Epithelial cell of esophagus (primary cell): ENCODE results near the gene OR11L1.

Source experiments
- DNase-seq: peaks from one replicate; pipeline ENCODE4 v3.0.0; 2010; ENCODE audit warnings: low read depth
- H3K4me3 ChIP-seq: 2 replicates; pipeline ENCODE4 v1.5.1; 2011; ENCODE audit warnings: mild to moderate bottlenecking, low read length, control low read depth
- CTCF ChIP-seq: IDR thresholded peaks from 2 replicates; pipeline ENCODE4 v1.5.1; 2011; ENCODE audit warnings: low read depth, mild to moderate bottlenecking, low read length, control low read depth, inconsistent platforms; ENCODE audit not compliant: insufficient read depth; ENCODE audit errors: missing control alignments

The OR11L1 gene

DNA sequence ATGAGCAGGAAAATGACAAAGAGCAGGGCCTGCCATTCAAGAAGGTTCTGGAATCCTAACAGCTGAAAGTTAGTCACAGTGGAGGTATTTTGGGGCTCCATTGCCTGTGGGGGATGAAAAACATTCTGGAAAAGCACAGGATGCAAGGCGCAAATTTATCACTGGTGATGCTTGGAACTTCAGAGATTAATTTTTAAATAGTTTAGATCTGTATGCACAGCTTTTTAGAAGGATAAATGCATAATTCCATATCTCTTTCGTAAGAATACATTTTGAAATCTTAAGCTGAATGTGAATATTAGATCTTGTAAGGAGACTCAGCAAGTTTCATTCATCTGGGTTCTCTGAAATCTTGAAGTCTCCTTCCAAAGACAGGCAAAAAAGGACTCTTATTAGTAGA, at the start of gene OR11L1:
Gene OR11L1 (minus strand): TSS at position 101 of the 400 bp plus-strand sequence. CDS start 0 bp downstream, at position 101.
- no peak within 1 kb of the TSS for H3K4me3 ChIP-seq
- no peak for DNase-seq
- TF ChIP-seq CTCF: no peak

- H3K4me3 ChIP-seq: no peak overlapping the region
- no peak for DNase-seq
- no peak for TF ChIP-seq CTCF
Measured at GRCh38 chr1:247884797-247885413, 43.2 kb upstream of the OR11L1 start.

DNA sequence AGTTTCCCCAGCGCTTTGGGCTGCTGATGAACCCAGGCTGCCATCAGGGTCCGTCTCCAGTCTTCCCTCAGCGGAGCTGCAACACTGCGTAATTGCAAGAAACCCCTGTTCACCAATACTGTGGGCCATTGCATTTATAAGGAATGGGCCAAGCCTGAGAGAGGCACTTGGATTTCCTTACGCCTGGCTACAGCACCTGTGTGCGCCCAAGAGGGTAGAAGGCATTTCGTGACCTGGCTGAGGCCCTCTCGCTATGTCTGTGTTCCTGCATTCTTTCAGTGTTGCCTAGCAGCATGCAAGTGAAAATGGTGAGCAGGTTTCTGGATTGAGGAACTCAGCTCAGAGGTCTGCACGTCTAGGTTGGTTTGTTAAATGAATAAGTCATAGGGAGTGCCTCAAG, 41.6 kb upstream of the OR11L1 start:
- DNase-seq: no peak
- TF ChIP-seq CTCF: no peak
- H3K4me3 ChIP-seq: no peak overlapping the region

DNA sequence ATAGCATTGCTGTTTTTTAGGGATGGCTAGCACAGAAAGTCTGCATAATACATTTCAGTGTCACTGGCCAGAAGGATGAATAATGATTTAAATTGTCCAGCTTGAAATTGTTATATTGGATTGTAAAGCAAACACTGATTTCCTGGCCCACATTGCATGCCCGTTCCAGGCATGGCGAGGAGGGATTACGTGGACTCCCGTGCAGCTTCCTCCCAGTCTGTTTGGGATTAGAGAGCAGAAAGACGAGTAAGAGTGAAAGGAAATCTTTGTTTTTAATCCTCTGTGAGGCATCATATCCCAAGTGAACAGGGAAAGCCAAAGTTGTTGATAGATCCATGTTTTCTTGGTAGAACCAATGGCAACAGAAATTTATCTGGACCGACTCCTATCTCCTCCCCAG, 23.7 kb upstream of the OR11L1 start:
- TF ChIP-seq CTCF: no peak
- no peak for DNase-seq
- no peak overlapping the region for H3K4me3 ChIP-seq

DNA sequence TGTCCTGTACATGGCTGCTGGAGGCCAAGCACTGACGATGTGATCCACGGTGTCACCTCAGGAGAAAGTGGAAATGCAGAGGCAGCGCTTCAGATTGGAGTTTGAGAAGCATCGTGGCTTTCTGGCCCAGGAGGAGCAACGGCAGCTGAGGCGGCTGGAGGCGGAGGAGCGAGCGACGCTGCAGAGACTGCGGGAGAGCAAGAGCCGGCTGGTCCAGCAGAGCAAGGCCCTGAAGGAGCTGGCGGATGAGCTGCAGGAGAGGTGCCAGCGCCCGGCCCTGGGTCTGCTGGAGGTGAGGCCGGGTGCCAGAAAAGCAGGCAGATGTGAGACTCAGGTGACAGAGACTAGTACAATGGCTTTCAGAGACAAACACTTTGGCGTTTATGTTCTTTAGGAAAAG, 22.9 kb upstream of the OR11L1 start:
- no peak for TF ChIP-seq CTCF
- no peak for DNase-seq
- H3K4me3 ChIP-seq: no peak overlapping the region

DNA sequence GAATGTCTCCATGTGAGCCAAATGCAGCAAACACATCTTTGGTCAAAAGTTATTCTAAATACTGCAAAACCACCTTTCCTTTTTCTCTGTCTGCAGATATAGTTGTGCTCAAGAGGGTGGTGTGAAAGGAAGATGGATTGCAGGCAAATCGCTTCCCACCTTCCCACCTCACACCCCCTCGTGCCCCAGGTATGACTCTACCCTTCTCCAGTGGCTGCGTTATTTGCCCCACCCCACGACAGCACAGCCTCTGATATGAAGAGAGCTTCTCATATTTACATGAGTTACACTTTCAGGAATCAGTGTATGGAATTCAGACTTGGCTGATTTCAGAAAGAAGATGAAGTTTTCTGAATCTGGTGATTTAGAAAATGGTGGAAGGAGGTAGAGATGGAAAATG, 21.1 kb upstream of the OR11L1 start:
- DNase-seq: no peak
- H3K4me3 ChIP-seq: no peak overlapping the region
- no peak for TF ChIP-seq CTCF

GRCh38 chr1:247857985-247858619, 16.4 kb upstream of the OR11L1 start:
- TF ChIP-seq CTCF: no peak

More at GRCh38 chr1:247857985-247858619, 16.4 kb upstream of the OR11L1 start:
- no peak overlapping the region for H3K4me3 ChIP-seq
- DNase-seq: no peak
